ENCODE data around the gene DCUN1D3. TPM values are rescaled to one million over a fixed set of nuclear protein-coding genes. Genes with fewer than 3 reads are reported as not detected.

The DCUN1D3 gene
- total and polyA plus RNA-seq, 2 donors (not counting 3 experiments of a cell fraction or from before 2014, with no cell fraction given) = 10.4 to 35.0 TPM

DNA sequence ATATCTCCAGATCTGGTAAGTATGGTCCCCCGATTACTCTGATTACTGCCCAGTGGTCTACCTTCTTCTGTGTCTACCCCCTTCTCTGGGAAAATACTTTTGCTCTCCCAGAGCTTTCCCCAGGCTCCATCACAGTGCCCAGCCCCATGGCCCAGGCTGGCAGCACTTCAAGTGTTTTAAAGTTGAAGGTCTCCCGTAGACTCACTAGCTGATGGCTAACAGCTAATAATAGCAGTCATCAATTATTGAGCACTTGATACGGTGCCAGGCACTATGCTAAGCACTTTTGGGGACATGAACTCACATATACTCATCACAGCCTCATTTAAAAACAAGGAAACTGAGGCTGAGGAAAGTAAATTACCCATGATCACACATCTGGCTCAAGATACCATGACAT is 33.4 kb downstream of the DCUN1D3 start:
- Histone ChIP-seq H3K4me1 (ENCODE audit: control insufficient read depth, extremely low read depth, insufficient read depth, low read length) (peaks cover 56% of the 10 kb centered on the region), H3K9ac (replicated peaks; ENCODE audit: extremely low read depth, insufficient read depth, low read length) (no peak overlapping the region), H3K27me3 (ENCODE audit: control insufficient read depth in 2 of 2, insufficient read depth in 2 of 2, low read length in 2 of 2) (no peaks in the 10 kb centered on the region), H3K36me3 (ENCODE audit: control insufficient read depth in 2 of 2, extremely low read depth in 1 of 2, insufficient read depth in 2 of 2, low read length in 2 of 2) (peaks cover 4 to 7% of the 10 kb centered on the region in 2 experiments), H3K4me2 (ENCODE audit: insufficient read depth, low read length) (peak overlapping the region; percentile 35), H3K9me1 (replicated peaks; ENCODE audit: control insufficient read depth, extremely low read depth, insufficient read depth, low read length) (no peaks in the 10 kb centered on the region), H3K79me2 (ENCODE audit: control insufficient read depth, insufficient read depth, low read length) (peaks cover 90% of the 10 kb centered on the region), H3K27ac (ENCODE audit: insufficient read depth, low read depth, low read length) (peak overlapping the region; percentile 97), H2AFZ (ENCODE audit: low read depth, low read length) (no peak overlapping the region), H4K20me1 (replicated peaks; ENCODE audit: control insufficient read depth, extremely low read depth, insufficient read depth, low read length) (peaks cover under 1% of the 10 kb centered on the region), H3K4me3 (replicated peaks in 1 of 3; ENCODE audit: insufficient read depth in 1 of 3, low read depth in 1 of 3, low read length in 3 of 3) (no peak overlapping the region), H3K9me3 (replicated peaks; ENCODE audit: control insufficient read depth, insufficient read depth, low read length) (no peaks in the 10 kb centered on the region)
- DNase-seq (ENCODE audit: low read depth, low spot score) (no peak), FAIRE-seq (no peak)
- dilution Hi-C loops (cut with MboI; ENCODE audit: extremely low pct_ligation_motif_present, low sequenced_read_pairs) (no loop called here), intact Hi-C loops (cut with micrococcal nuclease) (loop anchor here (1.0 to 5.0 kb wide), 3 partner anchors 12 to 216 kb away; partner anchors contain the start of genes DCUN1D3 and LYRM1)
- no TSS peak for BruUV-seq (replicated peaks)
- no peak for TF ChIP-seq FOS (IDR thresholded peaks at IDR 0.05; ENCODE audit: borderline replicate concordance, insufficient read depth, low read length)
- TF ChIP-seq, protein P1, sequence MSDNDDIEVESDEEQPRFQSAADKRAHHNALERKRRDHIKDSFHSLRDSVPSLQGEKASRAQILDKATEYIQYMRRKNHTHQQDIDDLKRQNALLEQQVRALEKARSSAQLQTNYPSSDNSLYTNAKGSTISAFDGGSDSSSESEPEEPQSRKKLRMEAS (IDR thresholded peaks at IDR 0.05; ENCODE audit: insufficient read depth, insufficient read length) = no peak
- no peak for TF ChIP-seq MYC (IDR thresholded peaks at IDR 0.05; ENCODE audit: low read depth, low read length)
- TF ChIP-seq GATA2 (IDR thresholded peaks at IDR 0.05; ENCODE audit: insufficient read depth, insufficient read length, low read depth, low read length) = no peak
- no peak for TF ChIP-seq CTCF (IDR thresholded peaks at IDR 0.05; ENCODE audit: extremely low read depth in 1 of 2, insufficient read depth in 1 of 2, low read depth in 1 of 2, low read length in 2 of 2)
- TF ChIP-seq EZH2 (IDR thresholded peaks at IDR 0.05; ENCODE audit: borderline replicate concordance, low read depth, low read length, severe bottlenecking) = no peak
- ChIA-PET POLR2A (no interaction called here), CTCF (interaction anchor here (1.2 to 6.4 kb wide), 6 partner anchors 9 to 34 kb away, joined by 3 to 37 read pairs (median 8); partner anchors contain the start of gene LYRM1)

Data from endothelial cell of umbilical vein (primary cell).